ENCODE results near the gene NOX3.

Gene NOX3

GRCh38 chr6:155354167-155354566 is 101.5 kb downstream of the NOX3 start:
- Histone ChIP-seq H3K27me3 (ENCODE audit: insufficient read depth, poor library complexity, severe bottlenecking) (no peaks in the 10 kb centered on the region), H3K4me1 (ENCODE audit: insufficient read depth, poor library complexity, severe bottlenecking) (no peaks in the 10 kb centered on the region), H3K27ac (ENCODE audit: poor library complexity, severe bottlenecking) (no peak overlapping the region), H3K9me3 (ENCODE audit: severe bottlenecking) (peaks cover 7% of the 10 kb centered on the region), H3K4me3 (ENCODE audit: severe bottlenecking) (no peak overlapping the region), H3K36me3 (ENCODE audit: low read depth) (no peaks in the 10 kb centered on the region)
- TF ChIP-seq, protein P1, sequence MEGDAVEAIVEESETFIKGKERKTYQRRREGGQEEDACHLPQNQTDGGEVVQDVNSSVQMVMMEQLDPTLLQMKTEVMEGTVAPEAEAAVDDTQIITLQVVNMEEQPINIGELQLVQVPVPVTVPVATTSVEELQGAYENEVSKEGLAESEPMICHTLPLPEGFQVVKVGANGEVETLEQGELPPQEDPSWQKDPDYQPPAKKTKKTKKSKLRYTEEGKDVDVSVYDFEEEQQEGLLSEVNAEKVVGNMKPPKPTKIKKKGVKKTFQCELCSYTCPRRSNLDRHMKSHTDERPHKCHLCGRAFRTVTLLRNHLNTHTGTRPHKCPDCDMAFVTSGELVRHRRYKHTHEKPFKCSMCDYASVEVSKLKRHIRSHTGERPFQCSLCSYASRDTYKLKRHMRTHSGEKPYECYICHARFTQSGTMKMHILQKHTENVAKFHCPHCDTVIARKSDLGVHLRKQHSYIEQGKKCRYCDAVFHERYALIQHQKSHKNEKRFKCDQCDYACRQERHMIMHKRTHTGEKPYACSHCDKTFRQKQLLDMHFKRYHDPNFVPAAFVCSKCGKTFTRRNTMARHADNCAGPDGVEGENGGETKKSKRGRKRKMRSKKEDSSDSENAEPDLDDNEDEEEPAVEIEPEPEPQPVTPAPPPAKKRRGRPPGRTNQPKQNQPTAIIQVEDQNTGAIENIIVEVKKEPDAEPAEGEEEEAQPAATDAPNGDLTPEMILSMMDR (IDR thresholded peaks at IDR 0.05; ENCODE audit: poor library complexity, severe bottlenecking), result no peak
- no peak for DNase-seq (ENCODE audit: low spot score)
- no peak for ATAC-seq (ENCODE audit: low read depth)

GRCh38 chr6:155352811-155353210 is 102.8 kb downstream of the NOX3 start:
- DNase-seq (ENCODE audit: low spot score) (no peak), ATAC-seq (ENCODE audit: low read depth) (no peak)
- Histone ChIP-seq H3K4me3 (ENCODE audit: severe bottlenecking) (no peak overlapping the region), H3K36me3 (ENCODE audit: low read depth) (no peaks in the 10 kb centered on the region), H3K9me3 (ENCODE audit: severe bottlenecking) (peaks cover 7% of the 10 kb centered on the region), H3K27me3 (ENCODE audit: insufficient read depth, poor library complexity, severe bottlenecking) (no peaks in the 10 kb centered on the region), H3K4me1 (ENCODE audit: insufficient read depth, poor library complexity, severe bottlenecking) (no peaks in the 10 kb centered on the region), H3K27ac (ENCODE audit: poor library complexity, severe bottlenecking) (no peak overlapping the region)
- TF ChIP-seq, protein P1 (IDR thresholded peaks at IDR 0.05; ENCODE audit: poor library complexity, severe bottlenecking), result no peak

DNA sequence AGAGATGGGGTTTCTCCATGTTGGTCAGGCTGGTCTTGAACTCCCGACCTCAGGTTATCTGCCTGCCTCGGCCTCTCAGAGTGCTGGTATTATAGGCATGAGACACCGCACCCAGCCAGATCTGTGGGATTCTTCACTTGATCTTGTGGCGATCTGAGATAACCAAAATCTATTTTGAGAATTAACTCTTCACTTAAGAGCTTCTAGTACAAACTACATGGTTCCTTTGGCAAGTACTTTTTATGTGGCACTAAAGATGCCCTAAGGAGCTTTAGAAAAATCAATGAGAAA is 103.6 kb downstream of the NOX3 start:
- no peak overlapping the region for H3K4me3 ChIP-seq (ENCODE audit: severe bottlenecking)
- no peaks in the 10 kb centered on the region for H3K4me1 ChIP-seq (ENCODE audit: insufficient read depth, poor library complexity, severe bottlenecking)
- no peak for DNase-seq (ENCODE audit: low spot score)
- no peaks in the 10 kb centered on the region for H3K36me3 ChIP-seq (ENCODE audit: low read depth)
- no peaks in the 10 kb centered on the region for H3K27me3 ChIP-seq (ENCODE audit: insufficient read depth, poor library complexity, severe bottlenecking)
- ATAC-seq (ENCODE audit: low read depth), result no peak
- TF ChIP-seq, protein P1 (IDR thresholded peaks at IDR 0.05; ENCODE audit: poor library complexity, severe bottlenecking), result no peak
- peaks cover 7% of the 10 kb centered on the region for H3K9me3 ChIP-seq (ENCODE audit: severe bottlenecking)
- no peak overlapping the region for H3K27ac ChIP-seq (ENCODE audit: poor library complexity, severe bottlenecking)

DNA sequence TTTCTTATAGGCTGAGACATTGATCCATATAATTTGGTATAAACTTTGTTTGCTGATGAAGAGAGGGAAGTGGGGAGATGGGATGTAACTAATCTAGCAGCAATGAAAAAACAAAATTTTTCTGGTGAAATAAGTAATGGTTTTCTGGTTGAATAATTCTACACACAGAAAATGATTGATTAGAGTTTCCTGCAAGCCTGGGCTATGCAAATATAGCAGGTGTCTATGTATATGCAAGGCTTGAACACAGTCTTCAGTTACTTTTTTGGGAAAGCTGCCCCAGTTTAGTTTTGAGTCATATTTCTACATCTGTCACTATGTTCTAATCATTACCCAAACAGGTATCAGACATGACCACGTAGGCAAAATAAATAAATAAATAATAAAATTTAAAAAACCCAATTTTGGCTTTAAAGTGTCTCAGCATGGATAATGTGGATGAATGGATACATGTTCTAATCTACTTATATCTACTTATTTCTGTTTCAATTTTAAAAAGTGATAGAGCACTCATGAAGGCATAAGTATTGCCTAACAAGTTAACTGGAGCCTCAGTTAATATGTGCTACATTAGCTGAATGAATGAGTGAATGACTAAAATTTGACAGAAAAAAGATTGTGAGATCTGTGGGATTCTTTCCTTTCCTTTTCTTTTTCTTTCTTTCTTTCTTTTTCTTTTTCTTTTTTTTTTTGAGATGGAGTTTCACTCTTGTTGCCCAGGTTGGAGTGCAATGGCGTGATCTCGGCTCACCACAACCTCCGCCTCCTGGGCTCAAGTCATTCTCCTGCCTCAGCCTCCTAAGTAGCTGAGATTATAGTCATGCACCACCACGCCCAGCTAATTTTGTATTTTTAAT is 104.1 kb downstream of the NOX3 start:
- Histone ChIP-seq H3K27ac (ENCODE audit: poor library complexity, severe bottlenecking) (no peak overlapping the region), H3K36me3 (ENCODE audit: low read depth) (no peaks in the 10 kb centered on the region), H3K4me1 (ENCODE audit: insufficient read depth, poor library complexity, severe bottlenecking) (no peaks in the 10 kb centered on the region), H3K4me3 (ENCODE audit: severe bottlenecking) (no peak overlapping the region), H3K9me3 (ENCODE audit: severe bottlenecking) (peaks cover 7% of the 10 kb centered on the region), H3K27me3 (ENCODE audit: insufficient read depth, poor library complexity, severe bottlenecking) (no peaks in the 10 kb centered on the region)
- TF ChIP-seq, protein P1 (IDR thresholded peaks at IDR 0.05; ENCODE audit: poor library complexity, severe bottlenecking), result no peak
- no peak for DNase-seq (ENCODE audit: low spot score)
- ATAC-seq (ENCODE audit: low read depth), result no peak

DNA sequence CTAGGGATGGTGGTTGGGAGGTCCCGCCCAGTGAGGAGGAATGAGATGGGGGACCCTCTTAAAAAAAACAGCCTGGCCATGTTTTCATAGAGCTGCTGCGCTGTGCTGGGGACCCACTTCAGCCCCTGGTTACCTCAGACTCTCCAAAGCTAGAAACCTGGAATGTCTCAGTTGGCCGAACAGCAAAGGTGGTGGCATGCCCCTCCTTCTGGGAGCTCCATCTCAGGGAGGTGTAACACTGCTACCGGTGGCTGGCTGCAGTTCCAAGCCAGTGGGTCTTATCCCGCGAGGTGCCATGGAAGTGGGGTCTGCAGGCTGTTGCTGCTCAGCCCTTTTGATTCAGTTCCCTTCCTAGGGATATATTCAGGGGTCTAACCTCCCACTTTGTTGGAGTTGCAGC is 105.7 kb downstream of the NOX3 start:
- Histone ChIP-seq H3K36me3 (ENCODE audit: low read depth) (no peaks in the 10 kb centered on the region), H3K4me1 (ENCODE audit: insufficient read depth, poor library complexity, severe bottlenecking) (no peaks in the 10 kb centered on the region), H3K9me3 (ENCODE audit: severe bottlenecking) (peaks cover 7% of the 10 kb centered on the region), H3K27me3 (ENCODE audit: insufficient read depth, poor library complexity, severe bottlenecking) (no peaks in the 10 kb centered on the region), H3K27ac (ENCODE audit: poor library complexity, severe bottlenecking) (no peak overlapping the region), H3K4me3 (ENCODE audit: severe bottlenecking) (no peak overlapping the region)
- no peak for DNase-seq (ENCODE audit: low spot score)
- ATAC-seq (ENCODE audit: low read depth), result no peak
- TF ChIP-seq, protein P1 (IDR thresholded peaks at IDR 0.05; ENCODE audit: poor library complexity, severe bottlenecking), result no peak
